HCT116 (cell line): ENCODE data around the gene LCN10.

ENCODE experiments used
- EZH2phosphoT487 ChIP-seq: fragments of 200-600 bp; IDR thresholded peaks from 2 replicates; pipeline ENCODE4 v1.6.1; 2018; ENCODE audit warnings: antibody characterized with exemption, borderline replicate concordance
- FOSL1 ChIP-seq: IDR thresholded peaks from 2 replicates; pipeline ENCODE4 v1.6.1; 2012; ENCODE audit warnings: low read depth
- POLR2A ChIP-seq: IDR thresholded peaks from 2 replicates; pipeline ENCODE4 v1.7.0; 2011; ENCODE audit warnings: borderline replicate concordance; ENCODE audit not compliant: insufficient read depth, insufficient read length; ENCODE audit errors: extremely low read depth
- RAD21 ChIP-seq: IDR thresholded peaks from 2 replicates; pipeline ENCODE4 v1.6.1; 2012; ENCODE audit warnings: low read depth, mild to moderate bottlenecking
- SIN3A ChIP-seq: IDR thresholded peaks from 2 replicates; pipeline ENCODE4 v1.6.1; 2012; ENCODE audit warnings: low read depth
- YY1 ChIP-seq: IDR thresholded peaks from 2 replicates; pipeline ENCODE4 v1.6.1; 2011; ENCODE audit warnings: low read length, low read depth, moderate library complexity, mild to moderate bottlenecking; ENCODE audit not compliant: insufficient replicate concordance; ENCODE audit errors: extremely low read depth
- TF ChIP-seq, protein P1 (sequence below), 3 experiments: fragments of 200-600 bp in 1 of 3; sonication (generic) in 1 of 3; IDR thresholded peaks in 2 of 3; conservative IDR thresholded peaks in 1 of 3; 2 replicates each; pipeline ENCODE4 v1.5.1; 2012 to 2017; ENCODE audit warnings: low read depth in 2 of 3, low read length in 2 of 3, antibody characterized with exemption in 1 of 3, borderline replicate concordance in 1 of 3, control low read depth in 1 of 3, mild to moderate bottlenecking in 1 of 3, mixed read lengths in 1 of 3, mixed run types in 1 of 3, moderate library complexity in 1 of 3; ENCODE audit not compliant: insufficient read depth in 1 of 3
- TF ChIP-seq, protein P2 (sequence below): IDR thresholded peaks from 2 replicates; pipeline ENCODE4 v1.6.1; 2012; ENCODE audit warnings: low read depth

DNA sequence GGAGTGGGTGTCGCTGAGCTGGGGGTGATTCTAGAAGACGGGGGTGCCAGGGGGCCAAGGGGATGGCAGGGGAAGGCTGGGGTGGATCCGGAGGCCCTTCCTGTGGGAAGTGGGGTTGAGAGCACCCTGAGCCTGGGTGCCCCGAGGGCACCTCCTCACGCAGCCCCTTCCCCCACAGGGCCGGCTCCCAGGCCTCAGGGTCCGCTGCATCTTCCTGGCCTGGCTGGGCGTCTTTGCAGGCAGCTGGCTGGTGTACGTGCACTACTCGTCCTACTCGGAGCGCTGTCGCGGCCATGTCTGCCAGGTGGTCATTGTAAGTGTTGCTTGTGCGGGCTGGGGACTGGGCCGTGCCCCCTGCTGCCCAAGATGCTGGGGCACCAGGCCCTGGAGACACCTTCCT lies 25.3 kb downstream of the LCN10 start:
- TF ChIP-seq, protein P1, sequence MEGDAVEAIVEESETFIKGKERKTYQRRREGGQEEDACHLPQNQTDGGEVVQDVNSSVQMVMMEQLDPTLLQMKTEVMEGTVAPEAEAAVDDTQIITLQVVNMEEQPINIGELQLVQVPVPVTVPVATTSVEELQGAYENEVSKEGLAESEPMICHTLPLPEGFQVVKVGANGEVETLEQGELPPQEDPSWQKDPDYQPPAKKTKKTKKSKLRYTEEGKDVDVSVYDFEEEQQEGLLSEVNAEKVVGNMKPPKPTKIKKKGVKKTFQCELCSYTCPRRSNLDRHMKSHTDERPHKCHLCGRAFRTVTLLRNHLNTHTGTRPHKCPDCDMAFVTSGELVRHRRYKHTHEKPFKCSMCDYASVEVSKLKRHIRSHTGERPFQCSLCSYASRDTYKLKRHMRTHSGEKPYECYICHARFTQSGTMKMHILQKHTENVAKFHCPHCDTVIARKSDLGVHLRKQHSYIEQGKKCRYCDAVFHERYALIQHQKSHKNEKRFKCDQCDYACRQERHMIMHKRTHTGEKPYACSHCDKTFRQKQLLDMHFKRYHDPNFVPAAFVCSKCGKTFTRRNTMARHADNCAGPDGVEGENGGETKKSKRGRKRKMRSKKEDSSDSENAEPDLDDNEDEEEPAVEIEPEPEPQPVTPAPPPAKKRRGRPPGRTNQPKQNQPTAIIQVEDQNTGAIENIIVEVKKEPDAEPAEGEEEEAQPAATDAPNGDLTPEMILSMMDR (IDR thresholded peaks at IDR 0.05 in 2 of 3, conservative IDR thresholded peaks at IDR 0.05 in 1 of 3; ENCODE audit: borderline replicate concordance in 1 of 3, insufficient read depth in 1 of 3, low read depth in 2 of 3, low read length in 2 of 3), result no peak
- TF ChIP-seq, protein P2, sequence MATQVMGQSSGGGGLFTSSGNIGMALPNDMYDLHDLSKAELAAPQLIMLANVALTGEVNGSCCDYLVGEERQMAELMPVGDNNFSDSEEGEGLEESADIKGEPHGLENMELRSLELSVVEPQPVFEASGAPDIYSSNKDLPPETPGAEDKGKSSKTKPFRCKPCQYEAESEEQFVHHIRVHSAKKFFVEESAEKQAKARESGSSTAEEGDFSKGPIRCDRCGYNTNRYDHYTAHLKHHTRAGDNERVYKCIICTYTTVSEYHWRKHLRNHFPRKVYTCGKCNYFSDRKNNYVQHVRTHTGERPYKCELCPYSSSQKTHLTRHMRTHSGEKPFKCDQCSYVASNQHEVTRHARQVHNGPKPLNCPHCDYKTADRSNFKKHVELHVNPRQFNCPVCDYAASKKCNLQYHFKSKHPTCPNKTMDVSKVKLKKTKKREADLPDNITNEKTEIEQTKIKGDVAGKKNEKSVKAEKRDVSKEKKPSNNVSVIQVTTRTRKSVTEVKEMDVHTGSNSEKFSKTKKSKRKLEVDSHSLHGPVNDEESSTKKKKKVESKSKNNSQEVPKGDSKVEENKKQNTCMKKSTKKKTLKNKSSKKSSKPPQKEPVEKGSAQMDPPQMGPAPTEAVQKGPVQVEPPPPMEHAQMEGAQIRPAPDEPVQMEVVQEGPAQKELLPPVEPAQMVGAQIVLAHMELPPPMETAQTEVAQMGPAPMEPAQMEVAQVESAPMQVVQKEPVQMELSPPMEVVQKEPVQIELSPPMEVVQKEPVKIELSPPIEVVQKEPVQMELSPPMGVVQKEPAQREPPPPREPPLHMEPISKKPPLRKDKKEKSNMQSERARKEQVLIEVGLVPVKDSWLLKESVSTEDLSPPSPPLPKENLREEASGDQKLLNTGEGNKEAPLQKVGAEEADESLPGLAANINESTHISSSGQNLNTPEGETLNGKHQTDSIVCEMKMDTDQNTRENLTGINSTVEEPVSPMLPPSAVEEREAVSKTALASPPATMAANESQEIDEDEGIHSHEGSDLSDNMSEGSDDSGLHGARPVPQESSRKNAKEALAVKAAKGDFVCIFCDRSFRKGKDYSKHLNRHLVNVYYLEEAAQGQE, result no peak
- no peak for TF ChIP-seq EZH2phosphoT487
- no peak for TF ChIP-seq RAD21
- no peak for TF ChIP-seq POLR2A
- no peak for TF ChIP-seq YY1
- no peak for TF ChIP-seq SIN3A
- TF ChIP-seq FOSL1, result no peak
